Upper lobe of right lung (tissue), 1 donor: ENCODE results near the gene PAN3. TPM values are rescaled to one million over a fixed set of nuclear protein-coding genes. Genes with fewer than 3 reads are reported as not detected.

Experiments
- ATAC-seq: fragments of 200-7000 bp; cut with Tn5 transposase; one replicate; pipeline ENCODE4 v1.9.1; 2020; ENCODE audit warnings: mild to moderate bottlenecking, moderate library complexity
- DNase-seq: peaks from one replicate; pipeline ENCODE4 v3.0.0-alpha.2; 2020
- H3K27ac ChIP-seq: fragments of 200-600 bp; one replicate; pipeline ENCODE4 v1.8.0; 2022
- H3K27me3 ChIP-seq: fragments of 200-600 bp; one replicate; pipeline ENCODE4 v1.8.0; 2022; ENCODE audit warnings: mild to moderate bottlenecking
- H3K36me3 ChIP-seq: fragments of 200-600 bp; one replicate; pipeline ENCODE4 v1.8.0; 2022
- H3K4me1 ChIP-seq: fragments of 200-600 bp; one replicate; pipeline ENCODE4 v1.8.0; 2022
- H3K4me3 ChIP-seq: fragments of 200-600 bp; one replicate; pipeline ENCODE4 v1.8.0; 2022; ENCODE audit warnings: mild to moderate bottlenecking
- H3K9me3 ChIP-seq: fragments of 200-600 bp; one replicate; pipeline ENCODE4 v1.8.0; 2022
- CTCF ChIP-seq: fragments of 200-600 bp; IDR thresholded peaks from one replicate; pipeline ENCODE4 v1.8.0; 2022; ENCODE audit warnings: antibody characterized with exemption
- intact Hi-C: fragments of 100-400 bp; cut with DNase I; formaldehyde crosslinking; loops from one replicate; pipeline ENCODE4 v1.11.0; 2022
- total RNA-seq: library from RNA; stranded (reverse); fragmentation: NEBNext Ultra II Directional; extraction: Animal tissue kit (Norgen Biotek cat#: 25700); gene quantifications from one replicate; pipeline ENCODE4 v1.2.1, GENCODE V29; 2021
- donor health status: DM: no; HTN: yes; CAD: no; lungs with severe emphysema.

PAN3 gene
- total RNA-seq, 1 donor from 2014 or later, result 34.3 TPM

DNA sequence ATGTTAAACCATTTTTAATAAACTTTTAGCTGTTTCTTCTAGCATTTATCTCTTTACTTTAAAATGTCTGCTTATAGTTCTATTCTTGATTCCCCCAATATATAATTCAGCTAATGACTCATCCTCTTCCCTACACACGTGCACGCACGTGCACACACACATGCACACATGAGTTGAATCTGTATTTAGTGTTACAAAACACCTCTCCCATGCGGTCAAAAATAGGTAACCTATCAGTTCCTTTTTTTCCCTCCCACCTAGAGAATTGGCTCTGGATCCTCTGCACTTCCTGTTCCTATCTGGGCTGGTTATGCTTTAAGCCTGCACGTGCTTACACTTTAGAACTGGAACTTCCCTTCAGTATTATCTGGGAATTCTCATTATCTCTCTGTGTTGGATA, 144.1 kb downstream of the PAN3 start:
- Histone ChIP-seq H3K4me1 (no peaks in the 10 kb centered on the region), H3K27me3 (no peaks in the 10 kb centered on the region), H3K9me3 (no peaks in the 10 kb centered on the region), H3K27ac (no peak overlapping the region), H3K4me3 (no peak overlapping the region), H3K36me3 (peaks cover 71% of the 10 kb centered on the region)
- TF ChIP-seq CTCF, result no peak
- DNase-seq, result no peak
- intact Hi-C loops, result no loop called here
- no peak for ATAC-seq

GRCh38 chr13:28283600-28283999, 145.3 kb downstream of the PAN3 start:
- no peak overlapping the region for H3K27ac ChIP-seq
- no peaks in the 10 kb centered on the region for H3K4me1 ChIP-seq
- DNase-seq, result no peak
- no peaks in the 10 kb centered on the region for H3K27me3 ChIP-seq
- no peaks in the 10 kb centered on the region for H3K9me3 ChIP-seq
- no peak for ATAC-seq
- intact Hi-C loops, result no loop called here
- peaks cover 73% of the 10 kb centered on the region for H3K36me3 ChIP-seq
- TF ChIP-seq CTCF, result no peak
- H3K4me3 ChIP-seq, result no peak overlapping the region

GRCh38 chr13:28286263-28286662, 147.9 kb downstream of the PAN3 start:
- ATAC-seq (no peak), DNase-seq (no peak)
- Histone ChIP-seq H3K9me3 (no peaks in the 10 kb centered on the region), H3K27ac (no peak overlapping the region), H3K27me3 (no peaks in the 10 kb centered on the region), H3K4me3 (no peak overlapping the region), H3K4me1 (no peaks in the 10 kb centered on the region), H3K36me3 (peaks cover 68% of the 10 kb centered on the region)
- intact Hi-C loops, result no loop called here
- TF ChIP-seq CTCF, result no peak

- intact Hi-C loops, result no loop called here
- no peak for TF ChIP-seq CTCF
- DNase-seq (no peak), ATAC-seq (no peak)
- peaks cover 21% of the 10 kb centered on the region for H3K36me3 ChIP-seq
- H3K27ac ChIP-seq, result no peak overlapping the region
- H3K4me3 ChIP-seq, result no peak overlapping the region
- H3K27me3 ChIP-seq, result no peaks in the 10 kb centered on the region
- no peaks in the 10 kb centered on the region for H3K4me1 ChIP-seq
- H3K9me3 ChIP-seq, result no peaks in the 10 kb centered on the region
These were observed 159.0 kb downstream of the PAN3 start for GRCh38 chr13:28297341-28297740.

GRCh38 chr13:28299916-28300315, 161.6 kb downstream of the PAN3 start:
- TF ChIP-seq CTCF, result no peak
- H3K27ac ChIP-seq, result no peak overlapping the region
- H3K27me3 ChIP-seq, result no peaks in the 10 kb centered on the region
- intact Hi-C loops, result no loop called here
- DNase-seq (no peak), ATAC-seq (no peak)
- no peaks in the 10 kb centered on the region for H3K36me3 ChIP-seq
- H3K9me3 ChIP-seq, result no peaks in the 10 kb centered on the region
- H3K4me3 ChIP-seq, result no peak overlapping the region
- H3K4me1 ChIP-seq, result no peaks in the 10 kb centered on the region

GRCh38 chr13:28301839-28302238, 163.5 kb downstream of the PAN3 start:
- H3K27ac ChIP-seq, result no peak overlapping the region
- DNase-seq, result no peak
- peaks cover 6% of the 10 kb centered on the region for H3K27me3 ChIP-seq
- no peak for ATAC-seq
- intact Hi-C loops, result no loop called here
- H3K4me1 ChIP-seq, result no peaks in the 10 kb centered on the region
- no peak for TF ChIP-seq CTCF
- H3K4me3 ChIP-seq, result no peak overlapping the region
- no peaks in the 10 kb centered on the region for H3K9me3 ChIP-seq
- H3K36me3 ChIP-seq, result no peaks in the 10 kb centered on the region
